ENCODE data around the gene EMC9. TPM values are rescaled to one million over a fixed set of nuclear protein-coding genes. Genes with fewer than 3 reads are reported as not detected.

The EMC9 gene
- total RNA-seq, 1 experiment from 2014 or later: 42.0 TPM

DNA sequence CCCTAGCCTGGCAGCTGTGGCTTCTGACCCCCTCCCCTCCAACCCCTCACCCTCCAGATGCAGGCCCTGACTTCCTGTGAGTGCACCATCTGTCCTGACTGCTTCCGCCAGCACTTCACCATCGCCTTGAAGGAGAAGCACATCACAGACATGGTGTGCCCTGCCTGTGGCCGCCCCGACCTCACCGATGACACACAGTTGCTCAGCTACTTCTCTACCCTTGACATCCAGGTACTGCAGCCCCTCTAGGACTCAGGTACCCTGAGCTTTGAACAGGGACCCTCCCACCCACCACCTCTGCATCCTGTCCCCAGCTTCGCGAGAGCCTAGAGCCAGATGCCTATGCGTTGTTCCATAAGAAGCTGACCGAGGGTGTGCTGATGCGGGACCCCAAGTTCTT, 13.7 kb upstream of the EMC9 start:
- DNase-seq (ENCODE audit: low read depth, low spot score) (no peak), ATAC-seq (no peak)
- Histone ChIP-seq H3K4me1 (ENCODE audit: control insufficient read depth in 1 of 2, insufficient read depth in 2 of 2, low read length in 2 of 2) (peaks cover under 1% of the 10 kb centered on the region in 2 experiments; a peak in 2 of 4 replicates), H3K9me2 (ENCODE audit: insufficient read depth) (no peaks in the 10 kb centered on the region), H3K4me2 (ENCODE audit: low read length) (no peak overlapping the region), H4K20me1 (ENCODE audit: insufficient read depth) (no peaks in the 10 kb centered on the region), H3K4me3 (replicated peaks in 1 of 2; ENCODE audit: low read depth in 1 of 2, low read length in 2 of 2) (no peak overlapping the region), H2AFZ (ENCODE audit: low read depth, low read length, poor library complexity, severe bottlenecking) (no peak overlapping the region), H3K9me3 (ENCODE audit: control insufficient read depth in 1 of 2, insufficient read depth in 1 of 2, low read depth in 1 of 2, low read length in 2 of 2) (no peaks in the 10 kb centered on the region), H3K27me3 (ENCODE audit: insufficient read depth, low read length) (no peaks in the 10 kb centered on the region), H3K9ac (ENCODE audit: low read length) (no peak overlapping the region), H3K27ac (ENCODE audit: low read depth, low read length) (no peak overlapping the region), H3K79me2 (ENCODE audit: insufficient read depth, low read length) (peaks cover 8% of the 10 kb centered on the region; the same call in 1 of the 2 replicates), H3K36me3 (ENCODE audit: control insufficient read depth in 1 of 2, insufficient read depth in 2 of 2, low read length in 2 of 2) (peaks cover 46 to 57% of the 10 kb centered on the region in 2 experiments)
- RAD21 ChIA-PET (ENCODE audit: low non-redundant PET in 1 of 2, low total read pairs in 2 of 2, uncharacterized antibody in 2 of 2, unreplicated experiment in 2 of 2): no interaction called here
- POLR2A ChIA-PET: interaction anchor here (1.0 kb wide), 1 partner anchor 41 kb away, joined by 3 read pairs; the partner anchor contains the start of gene DCAF11
- intact Hi-C loops (cut with micrococcal nuclease): no loop called here
- TF ChIP-seq SP1 (IDR thresholded peaks at IDR 0.05; ENCODE audit: low read depth) (no peak), SRF (IDR thresholded peaks at IDR 0.05; ENCODE audit: low read depth) (no peak), EGR1 (IDR thresholded peaks at IDR 0.05; ENCODE audit: low read depth) (no peak), POLR2A (IDR thresholded peaks at IDR 0.05; ENCODE audit: borderline replicate concordance, extremely low read depth, insufficient read depth, insufficient read length) (no peak), SIN3A (IDR thresholded peaks at IDR 0.05; ENCODE audit: low read depth) (no peak), ZNF274 (IDR thresholded peaks at IDR 0.05; ENCODE audit: low read depth, low read length) (no peak), YY1 (IDR thresholded peaks at IDR 0.05; ENCODE audit: extremely low read depth, insufficient replicate concordance, low read depth, low read length) (no peak), EZH2phosphoT487 (IDR thresholded peaks at IDR 0.05; ENCODE audit: borderline replicate concordance) (no peak), JUND (IDR thresholded peaks at IDR 0.05) (no peak), TCF7L2 (IDR thresholded peaks at IDR 0.05; ENCODE audit: borderline replicate concordance, extremely low read depth, insufficient read depth, insufficient read length) (no peak), ZFX (IDR thresholded peaks at IDR 0.05) (no peak), EZH2 (IDR thresholded peaks at IDR 0.05) (no peak), CBX3 (IDR thresholded peaks at IDR 0.05; ENCODE audit: low read depth) (no peak), POLR2AphosphoS5 (IDR thresholded peaks at IDR 0.05; ENCODE audit: low read depth, low read length) (no peak)
- TF ChIP-seq, protein P1, sequence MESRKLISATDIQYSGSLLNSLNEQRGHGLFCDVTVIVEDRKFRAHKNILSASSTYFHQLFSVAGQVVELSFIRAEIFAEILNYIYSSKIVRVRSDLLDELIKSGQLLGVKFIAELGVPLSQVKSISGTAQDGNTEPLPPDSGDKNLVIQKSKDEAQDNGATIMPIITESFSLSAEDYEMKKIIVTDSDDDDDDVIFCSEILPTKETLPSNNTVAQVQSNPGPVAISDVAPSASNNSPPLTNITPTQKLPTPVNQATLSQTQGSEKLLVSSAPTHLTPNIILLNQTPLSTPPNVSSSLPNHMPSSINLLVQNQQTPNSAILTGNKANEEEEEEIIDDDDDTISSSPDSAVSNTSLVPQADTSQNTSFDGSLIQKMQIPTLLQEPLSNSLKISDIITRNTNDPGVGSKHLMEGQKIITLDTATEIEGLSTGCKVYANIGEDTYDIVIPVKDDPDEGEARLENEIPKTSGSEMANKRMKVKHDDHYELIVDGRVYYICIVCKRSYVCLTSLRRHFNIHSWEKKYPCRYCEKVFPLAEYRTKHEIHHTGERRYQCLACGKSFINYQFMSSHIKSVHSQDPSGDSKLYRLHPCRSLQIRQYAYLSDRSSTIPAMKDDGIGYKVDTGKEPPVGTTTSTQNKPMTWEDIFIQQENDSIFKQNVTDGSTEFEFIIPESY (IDR thresholded peaks at IDR 0.05; ENCODE audit: extremely low read depth, insufficient replicate concordance, low read length): no peak
- TF ChIP-seq, protein P2, sequence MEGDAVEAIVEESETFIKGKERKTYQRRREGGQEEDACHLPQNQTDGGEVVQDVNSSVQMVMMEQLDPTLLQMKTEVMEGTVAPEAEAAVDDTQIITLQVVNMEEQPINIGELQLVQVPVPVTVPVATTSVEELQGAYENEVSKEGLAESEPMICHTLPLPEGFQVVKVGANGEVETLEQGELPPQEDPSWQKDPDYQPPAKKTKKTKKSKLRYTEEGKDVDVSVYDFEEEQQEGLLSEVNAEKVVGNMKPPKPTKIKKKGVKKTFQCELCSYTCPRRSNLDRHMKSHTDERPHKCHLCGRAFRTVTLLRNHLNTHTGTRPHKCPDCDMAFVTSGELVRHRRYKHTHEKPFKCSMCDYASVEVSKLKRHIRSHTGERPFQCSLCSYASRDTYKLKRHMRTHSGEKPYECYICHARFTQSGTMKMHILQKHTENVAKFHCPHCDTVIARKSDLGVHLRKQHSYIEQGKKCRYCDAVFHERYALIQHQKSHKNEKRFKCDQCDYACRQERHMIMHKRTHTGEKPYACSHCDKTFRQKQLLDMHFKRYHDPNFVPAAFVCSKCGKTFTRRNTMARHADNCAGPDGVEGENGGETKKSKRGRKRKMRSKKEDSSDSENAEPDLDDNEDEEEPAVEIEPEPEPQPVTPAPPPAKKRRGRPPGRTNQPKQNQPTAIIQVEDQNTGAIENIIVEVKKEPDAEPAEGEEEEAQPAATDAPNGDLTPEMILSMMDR (IDR thresholded peaks at IDR 0.05 in 2 of 3, conservative IDR thresholded peaks at IDR 0.05 in 1 of 3; ENCODE audit: borderline replicate concordance in 1 of 3, insufficient read depth in 1 of 3, low read depth in 2 of 3, low read length in 2 of 3): no peak
- TF ChIP-seq, protein P3, sequence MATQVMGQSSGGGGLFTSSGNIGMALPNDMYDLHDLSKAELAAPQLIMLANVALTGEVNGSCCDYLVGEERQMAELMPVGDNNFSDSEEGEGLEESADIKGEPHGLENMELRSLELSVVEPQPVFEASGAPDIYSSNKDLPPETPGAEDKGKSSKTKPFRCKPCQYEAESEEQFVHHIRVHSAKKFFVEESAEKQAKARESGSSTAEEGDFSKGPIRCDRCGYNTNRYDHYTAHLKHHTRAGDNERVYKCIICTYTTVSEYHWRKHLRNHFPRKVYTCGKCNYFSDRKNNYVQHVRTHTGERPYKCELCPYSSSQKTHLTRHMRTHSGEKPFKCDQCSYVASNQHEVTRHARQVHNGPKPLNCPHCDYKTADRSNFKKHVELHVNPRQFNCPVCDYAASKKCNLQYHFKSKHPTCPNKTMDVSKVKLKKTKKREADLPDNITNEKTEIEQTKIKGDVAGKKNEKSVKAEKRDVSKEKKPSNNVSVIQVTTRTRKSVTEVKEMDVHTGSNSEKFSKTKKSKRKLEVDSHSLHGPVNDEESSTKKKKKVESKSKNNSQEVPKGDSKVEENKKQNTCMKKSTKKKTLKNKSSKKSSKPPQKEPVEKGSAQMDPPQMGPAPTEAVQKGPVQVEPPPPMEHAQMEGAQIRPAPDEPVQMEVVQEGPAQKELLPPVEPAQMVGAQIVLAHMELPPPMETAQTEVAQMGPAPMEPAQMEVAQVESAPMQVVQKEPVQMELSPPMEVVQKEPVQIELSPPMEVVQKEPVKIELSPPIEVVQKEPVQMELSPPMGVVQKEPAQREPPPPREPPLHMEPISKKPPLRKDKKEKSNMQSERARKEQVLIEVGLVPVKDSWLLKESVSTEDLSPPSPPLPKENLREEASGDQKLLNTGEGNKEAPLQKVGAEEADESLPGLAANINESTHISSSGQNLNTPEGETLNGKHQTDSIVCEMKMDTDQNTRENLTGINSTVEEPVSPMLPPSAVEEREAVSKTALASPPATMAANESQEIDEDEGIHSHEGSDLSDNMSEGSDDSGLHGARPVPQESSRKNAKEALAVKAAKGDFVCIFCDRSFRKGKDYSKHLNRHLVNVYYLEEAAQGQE (IDR thresholded peaks at IDR 0.05; ENCODE audit: low read depth): no peak
- TF ChIP-seq, protein P4, sequence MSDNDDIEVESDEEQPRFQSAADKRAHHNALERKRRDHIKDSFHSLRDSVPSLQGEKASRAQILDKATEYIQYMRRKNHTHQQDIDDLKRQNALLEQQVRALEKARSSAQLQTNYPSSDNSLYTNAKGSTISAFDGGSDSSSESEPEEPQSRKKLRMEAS (IDR thresholded peaks at IDR 0.05): no peak
- no TSS peak for BruUV-seq (replicated peaks)
- CTCF ChIA-PET: interaction anchor here (1.9 kb wide), 1 partner anchor 9 kb away, joined by 7 read pairs; the partner anchor contains the start of gene PSME2
